ENCODE results near the gene LRRFIP1.
A peak's percentile ranks its signal among the peaks of the same experiment; 100 is the strongest.

The LRRFIP1 gene

GRCh38 chr2:237708491-237708890, 81.1 kb downstream of the LRRFIP1 start:
- no peak for DNase-seq

GRCh38 chr2:237708961-237709360, 81.6 kb downstream of the LRRFIP1 start:
- no peak for DNase-seq

- DNase-seq = no peak
Observed at GRCh38 chr2:237711458-237712150, 84.2 kb downstream of the LRRFIP1 start.

- no peak for DNase-seq
Observed at GRCh38 chr2:237712477-237713377, 85.3 kb downstream of the LRRFIP1 start.

- DNase-seq = no peak
Observed at GRCh38 chr2:237714690-237715458, 87.5 kb downstream of the LRRFIP1 start.

- no peak for DNase-seq
Observed at GRCh38 chr2:237715459-237715947, 88.1 kb downstream of the LRRFIP1 start.

GRCh38 chr2:237716011-237716410, 88.6 kb downstream of the LRRFIP1 start:
- no peak for DNase-seq

- DNase-seq = no peak
Observed at GRCh38 chr2:237717366-237718276, 90.2 kb downstream of the LRRFIP1 start.

GRCh38 chr2:237718277-237718634, 90.9 kb downstream of the LRRFIP1 start:
- DNase-seq = no peak

GRCh38 chr2:237720444-237720843, 93.1 kb downstream of the LRRFIP1 start:
- no peak for DNase-seq

- no peak for DNase-seq
Observed at GRCh38 chr2:237720957-237721356, 93.6 kb downstream of the LRRFIP1 start.

- DNase-seq = no peak
Observed at GRCh38 chr2:237721458-237721857, 94.1 kb downstream of the LRRFIP1 start.

- no peak for DNase-seq
Observed at GRCh38 chr2:237722616-237723015, 95.2 kb downstream of the LRRFIP1 start.

- DNase-seq = no peak
Observed at GRCh38 chr2:237723023-237723422, 95.6 kb downstream of the LRRFIP1 start.

GRCh38 chr2:237723602-237724001, 96.2 kb downstream of the LRRFIP1 start:
- no peak for DNase-seq

- DNase-seq = no peak
Observed at GRCh38 chr2:237724811-237725478, 97.6 kb downstream of the LRRFIP1 start.

- DNase-seq = no peak
Observed at GRCh38 chr2:237725661-237726060, 98.3 kb downstream of the LRRFIP1 start.

GRCh38 chr2:237726401-237726830, 99.0 kb downstream of the LRRFIP1 start:
- no peak for DNase-seq

GRCh38 chr2:237727363-237727762, 100.0 kb downstream of the LRRFIP1 start:
- no peak for DNase-seq

GRCh38 chr2:237729681-237730475, 102.5 kb downstream of the LRRFIP1 start:
- DNase-seq = no peak

GRCh38 chr2:237731663-237732062, 104.3 kb downstream of the LRRFIP1 start:
- DNase-seq = peak; percentile 49
